Activated CD4-positive, alpha-beta T cell treated with anti-CD3 and anti-CD28 coated beads, Interleukin-2, amount 10 ng/mL, durations not matched to agents 24 days and 14 days (primary cell): ENCODE measurements around the gene PIK3R3. TPM values are rescaled to one million over a fixed set of nuclear protein-coding genes. Genes with fewer than 3 reads are reported as not detected.

Experiments used
- DNase-seq: peaks from one replicate; pipeline ENCODE4 v3.0.0; 2022
- H3K27ac Mint-ChIP-seq: one replicate; pipeline ENCODE4 v1.8.0; 2022; ENCODE audit warnings: mild to moderate bottlenecking, mixed read lengths
- H3K27me3 Mint-ChIP-seq: one replicate; pipeline ENCODE4 v1.8.0; 2022; ENCODE audit warnings: mixed read lengths
- H3K36me3 Mint-ChIP-seq: one replicate; pipeline ENCODE4 v1.8.0; 2022; ENCODE audit warnings: low read depth, mild to moderate bottlenecking, mixed read lengths
- H3K4me1 Mint-ChIP-seq: one replicate; pipeline ENCODE4 v1.8.0; 2021; ENCODE audit warnings: mixed read lengths
- H3K4me3 Mint-ChIP-seq: one replicate; pipeline ENCODE4 v1.8.0; 2022; ENCODE audit warnings: mild to moderate bottlenecking, moderate library complexity, mixed read lengths
- H3K9me3 Mint-ChIP-seq: one replicate; pipeline ENCODE4 v1.8.0; 2021; ENCODE audit warnings: mixed read lengths
- intact Hi-C: fragments of 100-400 bp; cut with micrococcal nuclease; formaldehyde crosslinking; loops from one replicate; pipeline ENCODE4 v1.15.1; 2023
- total RNA-seq: library from RNA; stranded (reverse); gene quantifications from 2 replicates; pipeline ENCODE4 v1.2.3, GENCODE V29; 2022

PIK3R3 gene
- total RNA-seq, 1 donor from 2014 or later, result 2.4 TPM

- intact Hi-C loops, result no loop called here
- Mint-ChIP-seq H3K4me3 (no peak overlapping the region), H3K27ac (no peak overlapping the region), H3K9me3 (no peaks in the 10 kb centered on the region), H3K27me3 (no peaks in the 10 kb centered on the region), H3K4me1 (no peaks in the 10 kb centered on the region), H3K36me3 (peaks cover 9% of the 10 kb centered on the region)
- DNase-seq, result no peak
These were observed 129.1 kb downstream of the PIK3R3 start for GRCh38 chr1:46003315-46003714.

DNA sequence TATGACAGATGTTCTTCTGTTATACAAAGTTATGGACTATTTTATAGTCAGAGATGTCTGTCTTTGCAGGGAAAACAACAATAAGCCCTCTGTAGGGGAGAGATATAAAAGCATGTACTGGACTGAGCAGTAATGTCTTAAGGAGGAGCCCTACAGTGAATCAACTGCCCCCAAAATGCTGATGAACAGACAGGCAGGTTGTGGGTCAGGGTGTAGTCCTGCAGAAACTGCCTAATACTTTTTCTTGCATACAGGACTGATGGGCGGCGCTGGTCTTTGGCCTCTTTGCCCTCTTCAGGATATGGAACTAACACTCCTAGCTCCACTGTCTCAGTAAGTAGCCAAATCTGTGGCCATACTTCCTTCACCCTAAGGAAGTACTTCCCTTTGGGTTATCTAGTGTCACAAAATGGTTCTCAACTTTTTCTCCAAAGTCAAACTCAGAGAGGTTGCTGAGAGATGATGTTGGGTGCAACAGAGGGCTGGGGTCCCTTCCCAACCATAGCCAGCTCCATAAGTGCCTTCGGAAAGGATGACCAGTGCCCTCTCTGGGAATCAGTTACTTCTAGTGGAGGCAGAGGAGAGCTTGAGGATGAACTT lies 129.8 kb downstream of the PIK3R3 start:
- no peaks in the 10 kb centered on the region for H3K9me3 Mint-ChIP-seq
- intact Hi-C loops, result no loop called here
- no peak for DNase-seq
- H3K4me3 Mint-ChIP-seq, result no peak overlapping the region
- H3K36me3 Mint-ChIP-seq, result peaks cover 8% of the 10 kb centered on the region
- no peaks in the 10 kb centered on the region for H3K27me3 Mint-ChIP-seq
- no peak overlapping the region for H3K27ac Mint-ChIP-seq
- no peaks in the 10 kb centered on the region for H3K4me1 Mint-ChIP-seq

- intact Hi-C loops, result no loop called here
These were observed 131.2 kb downstream of the PIK3R3 start for GRCh38 chr1:46001081-46001785.

GRCh38 chr1:45999507-45999906 lies 132.9 kb downstream of the PIK3R3 start:
- no peak for DNase-seq
- intact Hi-C loops, result no loop called here
- Mint-ChIP-seq H3K4me1 (no peaks in the 10 kb centered on the region), H3K9me3 (no peaks in the 10 kb centered on the region), H3K27me3 (no peaks in the 10 kb centered on the region), H3K36me3 (peaks cover 2% of the 10 kb centered on the region), H3K4me3 (no peak overlapping the region), H3K27ac (no peak overlapping the region)

More at GRCh38 chr1:46001081-46001785, 131.2 kb downstream of the PIK3R3 start:
- Mint-ChIP-seq H3K27me3 (no peaks in the 10 kb centered on the region), H3K4me1 (no peaks in the 10 kb centered on the region), H3K9me3 (no peaks in the 10 kb centered on the region), H3K36me3 (peaks cover 2% of the 10 kb centered on the region), H3K4me3 (no peak overlapping the region), H3K27ac (no peak overlapping the region)
- no peak for DNase-seq

- H3K27ac Mint-ChIP-seq, result no peak overlapping the region
These were observed 134.3 kb downstream of the PIK3R3 start for GRCh38 chr1:45998020-45998617.

DNA sequence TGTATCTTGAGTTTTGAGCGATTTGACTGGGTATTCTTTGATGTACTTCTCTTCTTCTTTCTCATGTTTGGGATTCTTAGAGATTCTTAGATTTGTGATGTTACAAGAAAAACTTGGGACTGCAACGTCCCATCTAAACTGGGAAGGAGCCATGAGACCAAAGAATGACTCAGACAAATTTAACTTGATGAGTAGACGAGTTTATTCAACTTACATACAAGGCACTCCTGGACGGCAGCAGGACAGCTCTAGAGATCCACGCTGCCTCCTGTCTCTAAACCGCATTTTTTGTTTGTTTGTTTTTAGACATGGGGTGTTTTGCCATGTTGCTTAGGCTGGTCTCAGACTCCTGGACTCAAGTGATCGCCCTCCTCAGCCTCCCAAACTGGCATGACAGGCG lies 137.1 kb downstream of the PIK3R3 start:
- Mint-ChIP-seq H3K36me3 (peaks cover 5% of the 10 kb centered on the region), H3K27ac (no peak overlapping the region), H3K9me3 (no peaks in the 10 kb centered on the region), H3K4me3 (no peak overlapping the region), H3K4me1 (peaks cover 3% of the 10 kb centered on the region), H3K27me3 (no peaks in the 10 kb centered on the region)
- intact Hi-C loops, result no loop called here
- DNase-seq, result no peak

More at GRCh38 chr1:45998020-45998617, 134.3 kb downstream of the PIK3R3 start:
- Mint-ChIP-seq H3K4me3 (no peak overlapping the region), H3K4me1 (no peaks in the 10 kb centered on the region), H3K9me3 (no peaks in the 10 kb centered on the region), H3K36me3 (no peaks in the 10 kb centered on the region), H3K27me3 (no peaks in the 10 kb centered on the region)
- intact Hi-C loops, result no loop called here
- no peak for DNase-seq

DNA sequence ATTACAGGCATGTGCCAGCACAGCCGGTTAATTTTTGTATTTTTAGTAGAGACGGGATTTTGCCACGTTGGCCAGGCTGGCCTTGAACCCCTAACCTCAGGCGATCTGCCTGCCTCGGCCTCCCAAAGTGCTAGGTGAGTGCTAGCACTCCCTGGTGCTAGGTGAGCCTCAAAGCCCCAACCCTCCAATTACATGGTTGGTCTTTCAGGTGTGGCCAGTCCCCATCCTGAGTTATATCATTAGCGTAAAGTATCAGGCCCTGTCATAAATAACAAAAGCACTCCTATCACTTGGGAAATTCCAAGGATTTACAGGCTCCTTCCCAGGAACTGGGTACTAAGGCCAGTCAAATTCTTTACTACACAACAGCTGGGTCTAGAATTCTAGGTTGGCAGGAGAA lies 138.0 kb downstream of the PIK3R3 start:
- H3K4me3 Mint-ChIP-seq, result no peak overlapping the region
- H3K4me1 Mint-ChIP-seq, result peaks cover 5% of the 10 kb centered on the region
- intact Hi-C loops, result no loop called here
- H3K27ac Mint-ChIP-seq, result no peak overlapping the region
- DNase-seq, result no peak
- H3K9me3 Mint-ChIP-seq, result no peaks in the 10 kb centered on the region
- H3K27me3 Mint-ChIP-seq, result no peaks in the 10 kb centered on the region
- H3K36me3 Mint-ChIP-seq, result peaks cover 7% of the 10 kb centered on the region

Other genes with a start within 250 kb of the PIK3R3 start
- gene TSPAN1, start 42.5 kb upstream of the PIK3R3 start, total RNA-seq, result not detected in 2 replicates
- not detected in 2 replicates for gene P3R3URF, start 43.9 kb upstream of the PIK3R3 start, total RNA-seq
- 75.1 and 83.0 TPM in 2 replicates for gene POMGNT1, start 65.8 kb upstream of the PIK3R3 start, total RNA-seq
- 0.12 and 0.21 TPM in 2 replicates for gene LURAP1, start 70.7 kb upstream of the PIK3R3 start, total RNA-seq
- gene RAD54L, start 115.1 kb upstream of the PIK3R3 start, total RNA-seq, result 55.5 and 59.6 TPM in 2 replicates
- gene LRRC41, start 171.0 kb upstream of the PIK3R3 start, total RNA-seq, result 63.1 and 64.6 TPM in 2 replicates
- 283 and 306 TPM in 2 replicates for gene UQCRH, start 171.1 kb upstream of the PIK3R3 start, total RNA-seq
- gene NSUN4, start 208.2 kb upstream of the PIK3R3 start, total RNA-seq, result 40.4 and 46.5 TPM in 2 replicates